HCT116 (cell line): ENCODE data around the gene ZNHIT3. TPM values are rescaled to one million over a fixed set of nuclear protein-coding genes. Genes with fewer than 3 reads are reported as not detected.

Experiments used
- ATAC-seq: fragments of 200-7000 bp; cut with Tn5 transposase; 2 replicates; pipeline ENCODE4 v1.9.1; 2020; ENCODE audit warnings: mild to moderate bottlenecking, moderate library complexity
- BruUV-seq: library from RNA; stranded (reverse); fragments of 400-500 nt; replicated peaks from 2 replicates; lab custom pipeline; 2021; lab: Mats Ljungman, UMichigan
- CTCF ChIA-PET: fragments of 300-600 bp; sonication (Branson Sonifier 250); formaldehyde crosslinking; loops from one replicate; lab custom pipeline; 2021; ENCODE audit warnings: antibody characterized with exemption; lab: Charles Lee
- POLR2A ChIA-PET: fragments of 300-600, 350-600 bp; sonication (Branson Sonifier 250); formaldehyde crosslinking; loops from one replicate; lab custom pipeline; 2021; ENCODE audit warnings: antibody characterized with exemption; lab: Charles Lee
- RAD21 ChIA-PET, 2 experiments: fragments of 300-600 bp; sonication (Branson Sonifier 250); formaldehyde crosslinking; loops; one replicate each; lab custom pipeline; 2023; ENCODE audit warnings: low total read pairs in 2 of 2; ENCODE audit not compliant: uncharacterized antibody in 2 of 2, unreplicated experiment in 2 of 2, low non-redundant PET in 1 of 2; lab: Charles Lee
- DNase-seq: peaks from one replicate; pipeline ENCODE4 v3.0.0-alpha.2; 2010; ENCODE audit warnings: low read depth, low spot score
- H2AFZ ChIP-seq: fragments of 200-600 bp; shearing (Covaris generic), sonication (generic); 2 replicates; pipeline ENCODE4 v1.6.1; 2017; ENCODE audit warnings: low read depth, mixed run types, mixed read lengths, antibody characterized with exemption, low read length; ENCODE audit not compliant: poor library complexity, severe bottlenecking
- H3K27ac ChIP-seq: 2 replicates; pipeline ENCODE4 v1.5.1; 2012; ENCODE audit warnings: low read depth, low read length
- H3K27me3 ChIP-seq: fragments of 200-600 bp; sonication (generic); 2 replicates; pipeline ENCODE4 v1.6.1; 2016; ENCODE audit warnings: mixed run types, low read length, mixed read lengths; ENCODE audit not compliant: insufficient read depth
- H3K36me3 ChIP-seq, 2 experiments: fragments of 200-500 bp in 1 of 2; fragments of 200-600 bp in 1 of 2; sonication (Bioruptor generic) in 1 of 2; sonication (generic) in 1 of 2; 2 replicates each; pipeline versions ENCODE4 v1.5.1 to v1.6.1; 2014 to 2016; ENCODE audit warnings: low read length in 2 of 2, inconsistent platforms in 1 of 2, mixed read lengths in 1 of 2, mixed run types in 1 of 2; ENCODE audit not compliant: insufficient read depth in 2 of 2, control insufficient read depth in 1 of 2
- H3K4me1 ChIP-seq, 2 experiments: fragments of 200-600 bp in 1 of 2; sonication (generic) in 1 of 2; 2 replicates each; pipeline versions ENCODE4 v1.5.1 to v1.6.1; 2012 to 2017; ENCODE audit warnings: low read length in 2 of 2, inconsistent platforms in 1 of 2, mild to moderate bottlenecking in 1 of 2, mixed read lengths in 1 of 2, mixed run types in 1 of 2, moderate library complexity in 1 of 2; ENCODE audit not compliant: insufficient read depth in 2 of 2, control insufficient read depth in 1 of 2
- H3K4me2 ChIP-seq: fragments of 200-600 bp; sonication (generic); 2 replicates; pipeline ENCODE4 v1.6.1; 2017; ENCODE audit warnings: mixed run types, low read length, mixed read lengths
- H3K4me3 ChIP-seq, 2 experiments: fragments of 200-600 bp in 1 of 2; sonication (generic) in 1 of 2; replicated peaks in 1 of 2; 2 replicates each; pipeline ENCODE4 v1.5.1; 2011 to 2016; ENCODE audit warnings: low read length in 2 of 2, control low read depth in 1 of 2, low read depth in 1 of 2, mild to moderate bottlenecking in 1 of 2, mixed read lengths in 1 of 2, mixed run types in 1 of 2
- H3K79me2 ChIP-seq: fragments of 200-600 bp; sonication (generic); 2 replicates; pipeline ENCODE4 v1.6.1; 2017; ENCODE audit warnings: mild to moderate bottlenecking, mixed run types, low read length, moderate library complexity, mixed read lengths; ENCODE audit not compliant: insufficient read depth
- H3K9ac ChIP-seq: fragments of 200-600 bp; sonication (generic); 2 replicates; pipeline ENCODE4 v1.6.1; 2016; ENCODE audit warnings: low read length, mixed read lengths
- H3K9me2 ChIP-seq: fragments of 200-600 bp; sonication (generic), shearing (Covaris generic); 2 replicates; pipeline ENCODE4 v1.6.1; 2017; ENCODE audit warnings: mixed run types, mild to moderate bottlenecking, moderate library complexity; ENCODE audit not compliant: insufficient read depth
- H3K9me3 ChIP-seq, 2 experiments: fragments of 200-500 bp in 1 of 2; fragments of 200-600 bp in 1 of 2; sonication (Bioruptor generic) in 1 of 2; sonication (generic) in 1 of 2; 2 replicates each; pipeline ENCODE4 v1.6.1; 2014 to 2017; ENCODE audit warnings: low read length in 2 of 2, mixed read lengths in 2 of 2, inconsistent platforms in 1 of 2, low read depth in 1 of 2, mild to moderate bottlenecking in 1 of 2, mixed run types in 1 of 2, moderate library complexity in 1 of 2; ENCODE audit not compliant: control insufficient read depth in 1 of 2, insufficient read depth in 1 of 2
- H4K20me1 ChIP-seq: fragments of 200-600 bp; sonication (generic), shearing (Covaris generic); 2 replicates; pipeline ENCODE4 v1.6.1; 2017; ENCODE audit warnings: mixed run types, mild to moderate bottlenecking, moderate library complexity; ENCODE audit not compliant: insufficient read depth
- CEBPB ChIP-seq: IDR thresholded peaks from 2 replicates; pipeline ENCODE4 v1.6.1; 2012; ENCODE audit warnings: low read depth
- ELF1 ChIP-seq: IDR thresholded peaks from 2 replicates; pipeline ENCODE4 v1.6.1; 2012; ENCODE audit warnings: low read depth, borderline replicate concordance
- EZH2 ChIP-seq: fragments of 200-600 bp; sonication (generic); IDR thresholded peaks from 2 replicates; pipeline ENCODE4 v1.6.1; 2017; ENCODE audit warnings: antibody characterized with exemption, mixed run types
- EZH2phosphoT487 ChIP-seq: fragments of 200-600 bp; IDR thresholded peaks from 2 replicates; pipeline ENCODE4 v1.6.1; 2018; ENCODE audit warnings: antibody characterized with exemption, borderline replicate concordance
- FOSL1 ChIP-seq: IDR thresholded peaks from 2 replicates; pipeline ENCODE4 v1.6.1; 2012; ENCODE audit warnings: low read depth
- JUND ChIP-seq: IDR thresholded peaks from 2 replicates; pipeline ENCODE4 v1.6.1; 2012
- POLR2A ChIP-seq: IDR thresholded peaks from 2 replicates; pipeline ENCODE4 v1.7.0; 2011; ENCODE audit warnings: borderline replicate concordance; ENCODE audit not compliant: insufficient read depth, insufficient read length; ENCODE audit errors: extremely low read depth
- POLR2AphosphoS5 ChIP-seq: IDR thresholded peaks from 2 replicates; pipeline ENCODE4 v1.6.1; 2011; ENCODE audit warnings: mild to moderate bottlenecking, low read depth, low read length, moderate library complexity
- RAD21 ChIP-seq: IDR thresholded peaks from 2 replicates; pipeline ENCODE4 v1.6.1; 2012; ENCODE audit warnings: low read depth, mild to moderate bottlenecking
- SIN3A ChIP-seq: IDR thresholded peaks from 2 replicates; pipeline ENCODE4 v1.6.1; 2012; ENCODE audit warnings: low read depth
- SP1 ChIP-seq: IDR thresholded peaks from 2 replicates; pipeline ENCODE4 v1.6.1; 2012; ENCODE audit warnings: low read depth
- SRF ChIP-seq: IDR thresholded peaks from 2 replicates; pipeline ENCODE4 v1.6.1; 2012; ENCODE audit warnings: low read depth
- TCF7L2 ChIP-seq: IDR thresholded peaks from 2 replicates; pipeline ENCODE4 v1.7.0; 2011; ENCODE audit warnings: borderline replicate concordance, inconsistent platforms; ENCODE audit not compliant: insufficient read depth, insufficient read length; ENCODE audit errors: extremely low read depth
- YY1 ChIP-seq: IDR thresholded peaks from 2 replicates; pipeline ENCODE4 v1.6.1; 2011; ENCODE audit warnings: low read length, low read depth, moderate library complexity, mild to moderate bottlenecking; ENCODE audit not compliant: insufficient replicate concordance; ENCODE audit errors: extremely low read depth
- ZNF274 ChIP-seq: fragments of 200-500 bp; sonication (Bioruptor generic); IDR thresholded peaks from 2 replicates; pipeline ENCODE4 v1.6.1; 2014; ENCODE audit warnings: mild to moderate bottlenecking, low read depth, low read length, inconsistent platforms
- intact Hi-C: fragments of 100-400 bp; cut with micrococcal nuclease; formaldehyde crosslinking; loops from 2 replicates; pipeline ENCODE4 v1.10.0; 2022
- total RNA-seq: library from RNA; stranded (reverse); gene quantifications from one replicate; pipeline ENCODE4 v1.2.1, GENCODE V29; 2021; ENCODE audit not compliant: unreplicated experiment
- TF ChIP-seq, protein P1 (sequence below): IDR thresholded peaks from 2 replicates; pipeline ENCODE4 v1.6.1; 2012
- TF ChIP-seq, protein P2 (sequence below): IDR thresholded peaks from 2 replicates; pipeline ENCODE4 v1.6.1; 2012
- TF ChIP-seq, protein P3 (sequence below): IDR thresholded peaks from 2 replicates; pipeline ENCODE4 v1.6.1; 2012; ENCODE audit warnings: low read depth
- TF ChIP-seq, protein P4 (sequence below), 3 experiments: fragments of 200-600 bp in 1 of 3; sonication (generic) in 1 of 3; IDR thresholded peaks in 2 of 3; conservative IDR thresholded peaks in 1 of 3; 2 replicates each; pipeline ENCODE4 v1.5.1; 2012 to 2017; ENCODE audit warnings: low read depth in 2 of 3, low read length in 2 of 3, antibody characterized with exemption in 1 of 3, borderline replicate concordance in 1 of 3, control low read depth in 1 of 3, mild to moderate bottlenecking in 1 of 3, mixed read lengths in 1 of 3, mixed run types in 1 of 3, moderate library complexity in 1 of 3; ENCODE audit not compliant: insufficient read depth in 1 of 3

The ZNHIT3 gene
- total RNA-seq, 1 experiment from 2014 or later: 33.9 TPM

DNA sequence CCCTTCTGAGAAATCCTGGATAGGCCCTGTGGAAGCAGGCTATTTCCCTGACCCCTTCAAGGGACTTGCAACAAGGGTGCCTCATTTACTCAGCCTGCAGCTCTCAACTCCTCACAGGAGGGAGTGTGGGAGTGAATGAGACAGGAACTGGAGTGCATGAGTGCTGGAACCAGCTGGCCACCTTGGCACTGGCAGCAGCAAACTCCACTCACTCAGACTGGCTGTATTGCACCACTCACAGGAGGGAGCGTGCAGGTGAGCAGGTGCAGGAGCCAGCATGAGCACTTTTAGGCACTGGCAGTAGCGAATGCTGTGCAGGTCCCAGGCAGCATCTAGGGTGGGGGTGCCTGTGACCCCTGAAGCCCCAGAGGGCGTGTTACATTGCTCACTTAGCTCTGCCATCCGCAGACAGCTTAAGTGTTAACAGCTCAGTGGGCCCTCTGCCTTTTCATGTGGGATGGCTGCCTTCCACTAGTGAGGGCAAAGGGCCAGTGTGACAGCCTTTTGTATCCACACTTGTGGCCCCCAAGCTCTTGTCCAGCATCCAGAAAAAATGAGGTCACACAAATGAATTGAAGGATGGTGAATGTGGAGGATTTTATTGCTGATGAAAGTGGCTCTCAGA lies 11.0 kb upstream of the ZNHIT3 start:
- no peak overlapping the region for H3K4me2 ChIP-seq
- no peak overlapping the region for H3K9ac ChIP-seq
- H3K36me3 ChIP-seq: no peaks in the 10 kb centered on the region; a peak in 1 of 4 replicates
- H3K4me3 ChIP-seq: no peak overlapping the region
- BruUV-seq: no TSS peak
- no peak for TF ChIP-seq POLR2AphosphoS5
- TF ChIP-seq ELF1: no peak
- TF ChIP-seq, protein P1, sequence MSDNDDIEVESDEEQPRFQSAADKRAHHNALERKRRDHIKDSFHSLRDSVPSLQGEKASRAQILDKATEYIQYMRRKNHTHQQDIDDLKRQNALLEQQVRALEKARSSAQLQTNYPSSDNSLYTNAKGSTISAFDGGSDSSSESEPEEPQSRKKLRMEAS: no peak
- TF ChIP-seq, protein P2, sequence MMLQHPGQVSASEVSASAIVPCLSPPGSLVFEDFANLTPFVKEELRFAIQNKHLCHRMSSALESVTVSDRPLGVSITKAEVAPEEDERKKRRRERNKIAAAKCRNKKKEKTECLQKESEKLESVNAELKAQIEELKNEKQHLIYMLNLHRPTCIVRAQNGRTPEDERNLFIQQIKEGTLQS: no peak
- TF ChIP-seq JUND: no peak
- TF ChIP-seq YY1: no peak
- no peak for TF ChIP-seq FOSL1
- TF ChIP-seq ZNF274: no peak
- no peak for TF ChIP-seq EZH2
- TF ChIP-seq, protein P3, sequence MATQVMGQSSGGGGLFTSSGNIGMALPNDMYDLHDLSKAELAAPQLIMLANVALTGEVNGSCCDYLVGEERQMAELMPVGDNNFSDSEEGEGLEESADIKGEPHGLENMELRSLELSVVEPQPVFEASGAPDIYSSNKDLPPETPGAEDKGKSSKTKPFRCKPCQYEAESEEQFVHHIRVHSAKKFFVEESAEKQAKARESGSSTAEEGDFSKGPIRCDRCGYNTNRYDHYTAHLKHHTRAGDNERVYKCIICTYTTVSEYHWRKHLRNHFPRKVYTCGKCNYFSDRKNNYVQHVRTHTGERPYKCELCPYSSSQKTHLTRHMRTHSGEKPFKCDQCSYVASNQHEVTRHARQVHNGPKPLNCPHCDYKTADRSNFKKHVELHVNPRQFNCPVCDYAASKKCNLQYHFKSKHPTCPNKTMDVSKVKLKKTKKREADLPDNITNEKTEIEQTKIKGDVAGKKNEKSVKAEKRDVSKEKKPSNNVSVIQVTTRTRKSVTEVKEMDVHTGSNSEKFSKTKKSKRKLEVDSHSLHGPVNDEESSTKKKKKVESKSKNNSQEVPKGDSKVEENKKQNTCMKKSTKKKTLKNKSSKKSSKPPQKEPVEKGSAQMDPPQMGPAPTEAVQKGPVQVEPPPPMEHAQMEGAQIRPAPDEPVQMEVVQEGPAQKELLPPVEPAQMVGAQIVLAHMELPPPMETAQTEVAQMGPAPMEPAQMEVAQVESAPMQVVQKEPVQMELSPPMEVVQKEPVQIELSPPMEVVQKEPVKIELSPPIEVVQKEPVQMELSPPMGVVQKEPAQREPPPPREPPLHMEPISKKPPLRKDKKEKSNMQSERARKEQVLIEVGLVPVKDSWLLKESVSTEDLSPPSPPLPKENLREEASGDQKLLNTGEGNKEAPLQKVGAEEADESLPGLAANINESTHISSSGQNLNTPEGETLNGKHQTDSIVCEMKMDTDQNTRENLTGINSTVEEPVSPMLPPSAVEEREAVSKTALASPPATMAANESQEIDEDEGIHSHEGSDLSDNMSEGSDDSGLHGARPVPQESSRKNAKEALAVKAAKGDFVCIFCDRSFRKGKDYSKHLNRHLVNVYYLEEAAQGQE: no peak
- no peak for TF ChIP-seq CEBPB
- TF ChIP-seq RAD21: no peak
- no peak for TF ChIP-seq SP1
- no peak for TF ChIP-seq SIN3A
- TF ChIP-seq TCF7L2: no peak
- no peak for TF ChIP-seq POLR2A
- TF ChIP-seq, protein P4, sequence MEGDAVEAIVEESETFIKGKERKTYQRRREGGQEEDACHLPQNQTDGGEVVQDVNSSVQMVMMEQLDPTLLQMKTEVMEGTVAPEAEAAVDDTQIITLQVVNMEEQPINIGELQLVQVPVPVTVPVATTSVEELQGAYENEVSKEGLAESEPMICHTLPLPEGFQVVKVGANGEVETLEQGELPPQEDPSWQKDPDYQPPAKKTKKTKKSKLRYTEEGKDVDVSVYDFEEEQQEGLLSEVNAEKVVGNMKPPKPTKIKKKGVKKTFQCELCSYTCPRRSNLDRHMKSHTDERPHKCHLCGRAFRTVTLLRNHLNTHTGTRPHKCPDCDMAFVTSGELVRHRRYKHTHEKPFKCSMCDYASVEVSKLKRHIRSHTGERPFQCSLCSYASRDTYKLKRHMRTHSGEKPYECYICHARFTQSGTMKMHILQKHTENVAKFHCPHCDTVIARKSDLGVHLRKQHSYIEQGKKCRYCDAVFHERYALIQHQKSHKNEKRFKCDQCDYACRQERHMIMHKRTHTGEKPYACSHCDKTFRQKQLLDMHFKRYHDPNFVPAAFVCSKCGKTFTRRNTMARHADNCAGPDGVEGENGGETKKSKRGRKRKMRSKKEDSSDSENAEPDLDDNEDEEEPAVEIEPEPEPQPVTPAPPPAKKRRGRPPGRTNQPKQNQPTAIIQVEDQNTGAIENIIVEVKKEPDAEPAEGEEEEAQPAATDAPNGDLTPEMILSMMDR (IDR thresholded peaks at IDR 0.05 in 2 of 3, conservative IDR thresholded peaks at IDR 0.05 in 1 of 3; ENCODE audit: borderline replicate concordance in 1 of 3, insufficient read depth in 1 of 3, low read depth in 2 of 3, low read length in 2 of 3): no peak
- no peak for TF ChIP-seq SRF
- TF ChIP-seq EZH2phosphoT487: no peak
- TF ChIP-seq, all 23 proteins: peak for 0
- ChIA-PET CTCF (no interaction called here), RAD21 (no interaction called here), POLR2A (no interaction called here)
- no peak for DNase-seq
- H3K4me1 ChIP-seq: no peaks in the 10 kb centered on the region
- no peak overlapping the region for H2AFZ ChIP-seq
- no peaks in the 10 kb centered on the region for H3K9me2 ChIP-seq
- intact Hi-C loops: no loop called here
- no peak overlapping the region for H3K27ac ChIP-seq
- H3K27me3 ChIP-seq: peaks cover 32% of the 10 kb centered on the region
- H3K79me2 ChIP-seq: no peaks in the 10 kb centered on the region
- no peak for ATAC-seq
- H4K20me1 ChIP-seq: no peaks in the 10 kb centered on the region
- H3K9me3 ChIP-seq: no peaks in the 10 kb centered on the region
